GM23338 (cell line): ENCODE results near the gene DOCK10.

Experiments used
- CREB1 ChIP-seq: fragments of 250-450 bp; sonication (Bioruptor Pico); IDR thresholded peaks from 2 replicates; pipeline ENCODE4 v1.5.0; 2020; ENCODE audit warnings: low read depth, mild to moderate bottlenecking, moderate library complexity
- CTCF ChIP-seq, 2 experiments: fragments of 200-600 bp in 1 of 2; sonication (generic) in 1 of 2; conservative IDR thresholded peaks; 2 replicates each; pipeline versions ENCODE4 v1.5.1 to v1.6.1; 2016 to 2017; ENCODE audit warnings: antibody characterized with exemption in 2 of 2, low read depth in 2 of 2, mild to moderate bottlenecking in 2 of 2, moderate library complexity in 1 of 2
- EZH2 ChIP-seq: fragments of 200-600 bp; sonication (generic); IDR thresholded peaks from one replicate; pipeline ENCODE4 v1.8.0; 2017; ENCODE audit warnings: antibody characterized with exemption, mild to moderate bottlenecking, low read depth; ENCODE audit not compliant: unreplicated experiment
- EZH2phosphoT487 ChIP-seq: fragments of 200-600 bp; sonication (generic); IDR thresholded peaks from one replicate; pipeline ENCODE4 v1.8.1; 2018; ENCODE audit warnings: antibody characterized with exemption; ENCODE audit not compliant: unreplicated experiment
- JUNB ChIP-seq: IDR thresholded peaks from one replicate; pipeline ENCODE4 v1.6.1; 2016; ENCODE audit warnings: antibody characterized with exemption; ENCODE audit not compliant: unreplicated experiment
- NANOG ChIP-seq: IDR thresholded peaks from 2 replicates; pipeline ENCODE4 v1.6.1; 2016; ENCODE audit warnings: antibody characterized with exemption, borderline replicate concordance
- POLR2AphosphoS5 ChIP-seq: IDR thresholded peaks from 2 replicates; pipeline ENCODE4 v1.6.1; 2016; ENCODE audit warnings: antibody characterized with exemption, low read depth
- REST ChIP-seq: IDR thresholded peaks from one replicate; pipeline ENCODE4 v1.6.1; 2018; ENCODE audit warnings: antibody characterized with exemption; ENCODE audit not compliant: unreplicated experiment
- STAT1 ChIP-seq: IDR thresholded peaks from one replicate; pipeline ENCODE4 v1.6.1; 2016; ENCODE audit warnings: antibody characterized with exemption; ENCODE audit not compliant: unreplicated experiment
- ZNF114 ChIP-seq: fragments of 250-450 bp; sonication (Bioruptor Pico); IDR thresholded peaks from 2 replicates; pipeline ENCODE4 v1.5.0; 2020; ENCODE audit warnings: mild to moderate bottlenecking, moderate library complexity
- ZNF331 ChIP-seq: fragments of 250-450 bp; sonication (Bioruptor Pico); IDR thresholded peaks from 2 replicates; pipeline ENCODE4 v1.5.0; 2020; ENCODE audit warnings: low read depth, mild to moderate bottlenecking, moderate library complexity
- TF ChIP-seq, protein P1 (sequence below): IDR thresholded peaks from 2 replicates; pipeline ENCODE4 v1.6.1; 2016; ENCODE audit warnings: antibody characterized with exemption

- no peak for TF ChIP-seq POLR2AphosphoS5
- TF ChIP-seq CTCF (conservative IDR thresholded peaks at IDR 0.05; ENCODE audit: low read depth in 2 of 2), result no peak
- no peak for TF ChIP-seq ZNF331 (CRISPR knock-in tag)
- peak; percentile 54 for TF ChIP-seq REST
- TF ChIP-seq CREB1 (CRISPR knock-in tag), result no peak
- no peak for TF ChIP-seq EZH2
- no peak for TF ChIP-seq STAT1
- no peak for TF ChIP-seq NANOG
- no peak for TF ChIP-seq EZH2phosphoT487
- no peak for TF ChIP-seq JUNB
- TF ChIP-seq ZNF114 (CRISPR knock-in tag), result no peak
- TF ChIP-seq, protein P1, sequence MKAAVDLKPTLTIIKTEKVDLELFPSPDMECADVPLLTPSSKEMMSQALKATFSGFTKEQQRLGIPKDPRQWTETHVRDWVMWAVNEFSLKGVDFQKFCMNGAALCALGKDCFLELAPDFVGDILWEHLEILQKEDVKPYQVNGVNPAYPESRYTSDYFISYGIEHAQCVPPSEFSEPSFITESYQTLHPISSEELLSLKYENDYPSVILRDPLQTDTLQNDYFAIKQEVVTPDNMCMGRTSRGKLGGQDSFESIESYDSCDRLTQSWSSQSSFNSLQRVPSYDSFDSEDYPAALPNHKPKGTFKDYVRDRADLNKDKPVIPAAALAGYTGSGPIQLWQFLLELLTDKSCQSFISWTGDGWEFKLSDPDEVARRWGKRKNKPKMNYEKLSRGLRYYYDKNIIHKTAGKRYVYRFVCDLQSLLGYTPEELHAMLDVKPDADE, result no peak
These were observed 2.1 kb downstream of the DOCK10 start for GRCh38 chr2:225040142-225040541.
